ENCODE results near the gene PCLAF.

PCLAF gene, protein sequence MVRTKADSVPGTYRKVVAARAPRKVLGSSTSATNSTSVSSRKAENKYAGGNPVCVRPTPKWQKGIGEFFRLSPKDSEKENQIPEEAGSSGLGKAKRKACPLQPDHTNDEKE

DNA sequence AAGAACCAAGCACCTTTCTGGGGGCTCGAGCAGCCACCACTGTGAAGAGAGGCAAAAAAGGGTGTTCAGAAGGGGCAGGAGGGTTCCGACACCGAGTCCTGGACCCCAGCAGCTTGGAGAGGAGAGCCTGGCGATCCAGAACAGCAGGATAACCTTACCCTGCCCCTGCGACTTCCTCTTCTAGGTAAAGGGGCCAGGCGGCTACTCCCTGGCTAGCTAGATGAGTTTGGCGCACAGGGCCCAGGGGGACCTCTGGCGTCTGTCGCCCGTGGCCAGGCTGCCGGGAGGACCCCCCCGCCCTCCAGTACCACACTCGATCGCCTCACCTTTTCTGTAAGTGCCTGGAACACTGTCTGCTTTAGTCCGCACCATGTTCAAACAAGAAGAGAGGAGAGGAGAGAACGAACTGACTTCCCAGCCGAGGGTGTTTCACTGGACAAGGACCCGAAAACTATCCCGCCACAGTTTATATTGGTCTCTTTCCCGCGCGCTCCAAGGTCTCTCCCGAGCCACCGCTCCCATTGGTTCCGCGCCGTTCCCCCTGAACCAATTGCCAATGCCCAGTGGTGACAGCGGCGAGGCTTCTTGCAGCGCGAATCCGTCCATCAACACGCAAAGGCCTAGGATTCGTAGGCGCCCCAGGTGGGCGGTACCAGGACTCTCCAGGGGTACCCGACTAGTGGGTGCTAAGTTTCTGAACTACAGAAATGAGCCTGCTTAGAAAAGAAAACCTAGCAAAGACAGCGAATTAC lies at the start of gene PCLAF:
TSS of gene PCLAF (minus strand) at position 442 of the 752 bp plus-strand sequence. CDS start at position 372, 70 bp downstream.
- Histone ChIP-seq H3K9ac (ENCODE audit: insufficient read length) (peak within 1 kb of the TSS; percentile 95), H3K27ac (peak within 1 kb of the TSS; percentile 64; the same call in 1 of the 2 replicates)
- TF ChIP-seq POLR2AphosphoS5 (IDR thresholded peaks at IDR 0.05; ENCODE audit: borderline replicate concordance, low read depth, low read length) (peak; percentile 91), EZH2 (IDR thresholded peaks at IDR 0.05) (no peak), FOXP2 (optimal IDR thresholded peaks at IDR 0.05; ENCODE audit: control extremely low read depth, extremely low read length, insufficient read depth) (no peak)

DNA sequence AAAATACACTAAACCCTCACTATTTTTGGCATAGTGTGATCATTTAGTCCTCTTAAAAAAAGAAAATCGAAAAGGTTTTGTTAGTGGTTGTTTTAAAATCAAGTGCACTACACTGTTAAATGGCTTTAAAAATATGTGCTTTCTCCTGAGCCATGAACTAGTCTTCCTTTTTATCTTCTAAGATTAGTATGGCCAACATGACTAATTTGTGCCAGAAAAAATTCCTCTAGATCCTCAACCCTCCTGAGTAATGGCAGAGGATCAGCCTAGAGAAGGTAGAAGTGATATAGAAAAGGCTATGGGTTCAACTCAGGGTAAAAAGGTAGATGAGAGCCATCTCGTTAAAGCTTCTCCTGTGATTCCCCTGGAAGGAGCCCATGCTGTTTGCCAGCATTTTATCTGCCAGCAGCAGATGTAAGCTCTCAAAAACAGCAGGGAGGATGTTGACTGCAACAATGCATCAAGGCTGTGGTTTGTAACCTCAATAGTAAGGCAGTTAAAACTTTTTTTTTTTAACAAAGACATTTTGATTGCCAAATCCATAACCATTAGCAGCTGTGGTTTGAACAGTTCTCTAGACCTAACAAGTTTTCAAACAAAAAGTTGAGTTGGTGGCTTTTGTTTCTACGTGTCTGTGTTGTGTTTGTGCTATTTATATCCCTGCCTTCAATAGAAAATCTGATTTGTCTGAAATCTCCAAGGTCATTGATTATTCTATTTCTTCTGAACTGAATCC lies 48.9 kb upstream of the PCLAF start:
- H3K4me3 ChIP-seq, result peak overlapping the region; percentile 56
- no peaks in the 10 kb centered on the region; the same call in 1 of the 2 replicates for H3K36me3 ChIP-seq (ENCODE audit: insufficient read depth, low read length)
- no peak overlapping the region for H3K27ac ChIP-seq
- TF ChIP-seq FOXP2 (optimal IDR thresholded peaks at IDR 0.05; ENCODE audit: control extremely low read depth, extremely low read length, insufficient read depth) (peak; percentile 97), EZH2 (IDR thresholded peaks at IDR 0.05) (no peak), POLR2AphosphoS5 (IDR thresholded peaks at IDR 0.05; ENCODE audit: borderline replicate concordance, low read depth, low read length) (peak; percentile 84; the same call in 1 of the 2 replicates)
- no peaks in the 10 kb centered on the region for H3K9me3 ChIP-seq (ENCODE audit: low read depth, low read length)
- peak; percentile 90 for DNase-seq (ENCODE audit: low read depth, low spot score)
- no peak overlapping the region for H3K9ac ChIP-seq (ENCODE audit: insufficient read length)

More for the DNA sequence above, at the start of gene PCLAF:
- no peaks in the 10 kb centered on the region for H3K9me3 ChIP-seq (ENCODE audit: low read depth, low read length)
- H3K36me3 ChIP-seq (ENCODE audit: insufficient read depth, low read length), result peaks cover 22% of the 10 kb centered on the region
- DNase-seq (ENCODE audit: low read depth, low spot score), result peak; percentile 83
- peak within 1 kb of the TSS; percentile 100 for H3K4me3 ChIP-seq

DNA sequence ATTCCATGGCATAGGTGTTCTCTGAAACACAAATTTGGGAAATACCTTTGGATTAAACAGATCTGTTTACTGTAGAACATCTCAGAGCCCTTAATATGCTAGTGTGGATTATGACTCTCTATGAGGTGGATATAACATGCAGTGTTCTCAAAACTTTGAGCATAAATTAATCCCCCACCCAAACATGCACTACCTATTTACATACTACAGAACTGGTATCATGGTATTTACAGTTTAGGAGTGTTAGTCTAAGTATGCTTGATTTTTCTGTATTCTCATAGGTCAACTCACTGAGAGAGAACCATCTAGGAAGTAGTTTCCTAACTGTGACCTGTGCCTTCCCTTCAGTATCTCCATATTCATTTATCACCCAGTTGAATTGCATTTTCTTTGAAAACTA lies 48.2 kb upstream of the PCLAF start:
- Histone ChIP-seq H3K9me3 (ENCODE audit: low read depth, low read length) (no peaks in the 10 kb centered on the region), H3K36me3 (ENCODE audit: insufficient read depth, low read length) (peaks cover under 1% of the 10 kb centered on the region; the same call in 1 of the 2 replicates), H3K27ac (no peak overlapping the region), H3K4me3 (peak overlapping the region; percentile 56), H3K9ac (ENCODE audit: insufficient read length) (no peak overlapping the region)
- TF ChIP-seq EZH2 (IDR thresholded peaks at IDR 0.05), result no peak
- no peak for TF ChIP-seq FOXP2 (optimal IDR thresholded peaks at IDR 0.05; ENCODE audit: control extremely low read depth, extremely low read length, insufficient read depth)
- TF ChIP-seq POLR2AphosphoS5 (IDR thresholded peaks at IDR 0.05; ENCODE audit: borderline replicate concordance, low read depth, low read length), result no peak
- no peak for DNase-seq (ENCODE audit: low read depth, low spot score)

DNA sequence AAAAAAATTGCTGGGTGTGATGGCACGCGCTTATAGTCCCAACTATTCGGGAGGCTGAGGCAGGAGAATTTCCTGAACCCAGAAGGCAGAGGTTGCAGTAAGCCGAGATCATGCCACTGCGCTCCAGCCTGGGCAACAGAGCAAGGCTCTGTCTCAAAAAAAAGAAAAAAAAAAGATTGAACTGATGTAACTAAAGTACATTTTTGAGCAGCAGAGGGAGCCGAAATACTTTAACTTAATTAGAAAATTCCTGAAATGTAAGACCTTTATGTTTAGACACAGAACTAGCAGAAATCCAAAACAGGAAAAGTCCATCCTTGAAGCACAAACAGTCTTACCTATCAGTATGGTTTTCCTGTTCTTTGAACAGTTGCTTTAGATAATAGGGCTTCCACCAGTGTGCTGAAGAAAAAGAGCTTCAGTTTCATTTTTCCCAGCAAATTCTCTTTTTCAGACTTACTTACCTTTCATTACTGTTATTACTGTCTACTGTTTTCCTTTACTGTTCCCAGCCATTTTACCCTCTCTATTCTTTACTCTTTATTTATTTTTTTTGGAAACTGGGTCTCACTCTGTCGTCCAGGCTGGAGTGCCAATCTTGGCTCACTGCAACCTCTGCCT lies 45.7 kb upstream of the PCLAF start:
- Histone ChIP-seq H3K36me3 (ENCODE audit: insufficient read depth, low read length) (peaks cover 12% of the 10 kb centered on the region), H3K4me3 (no peak overlapping the region), H3K9me3 (ENCODE audit: low read depth, low read length) (no peaks in the 10 kb centered on the region), H3K9ac (ENCODE audit: insufficient read length) (no peak overlapping the region), H3K27ac (no peak overlapping the region)
- TF ChIP-seq EZH2 (IDR thresholded peaks at IDR 0.05) (no peak), FOXP2 (optimal IDR thresholded peaks at IDR 0.05; ENCODE audit: control extremely low read depth, extremely low read length, insufficient read depth) (no peak), POLR2AphosphoS5 (IDR thresholded peaks at IDR 0.05; ENCODE audit: borderline replicate concordance, low read depth, low read length) (no peak)
- peak; percentile 39 for DNase-seq (ENCODE audit: low read depth, low spot score)

DNA sequence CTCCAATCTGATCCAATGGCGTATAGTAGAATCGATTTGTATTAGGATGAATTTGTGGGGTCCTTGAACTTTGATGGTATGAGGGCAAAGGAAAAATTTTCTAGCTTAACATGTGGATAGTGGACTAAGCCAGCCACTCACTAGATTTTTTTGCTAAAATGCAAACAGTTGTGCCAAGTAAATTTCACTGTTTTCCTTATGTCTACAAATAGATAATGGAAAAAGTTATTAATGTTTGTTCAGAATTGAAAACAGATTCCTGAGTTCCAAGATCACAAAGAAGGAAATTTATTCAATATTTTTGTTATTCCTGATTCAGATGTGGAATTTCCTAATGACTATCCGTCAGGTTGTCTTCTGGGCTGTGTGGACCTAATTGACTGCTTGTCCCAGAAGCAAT lies 44.0 kb upstream of the PCLAF start:
- Histone ChIP-seq H3K9ac (ENCODE audit: insufficient read length) (no peak overlapping the region), H3K9me3 (ENCODE audit: low read depth, low read length) (no peaks in the 10 kb centered on the region), H3K4me3 (no peak overlapping the region), H3K36me3 (ENCODE audit: insufficient read depth, low read length) (peaks cover 12% of the 10 kb centered on the region), H3K27ac (no peak overlapping the region)
- DNase-seq (ENCODE audit: low read depth, low spot score), result no peak
- TF ChIP-seq FOXP2 (optimal IDR thresholded peaks at IDR 0.05; ENCODE audit: control extremely low read depth, extremely low read length, insufficient read depth) (no peak), POLR2AphosphoS5 (IDR thresholded peaks at IDR 0.05; ENCODE audit: borderline replicate concordance, low read depth, low read length) (no peak), EZH2 (IDR thresholded peaks at IDR 0.05) (no peak)

DNA sequence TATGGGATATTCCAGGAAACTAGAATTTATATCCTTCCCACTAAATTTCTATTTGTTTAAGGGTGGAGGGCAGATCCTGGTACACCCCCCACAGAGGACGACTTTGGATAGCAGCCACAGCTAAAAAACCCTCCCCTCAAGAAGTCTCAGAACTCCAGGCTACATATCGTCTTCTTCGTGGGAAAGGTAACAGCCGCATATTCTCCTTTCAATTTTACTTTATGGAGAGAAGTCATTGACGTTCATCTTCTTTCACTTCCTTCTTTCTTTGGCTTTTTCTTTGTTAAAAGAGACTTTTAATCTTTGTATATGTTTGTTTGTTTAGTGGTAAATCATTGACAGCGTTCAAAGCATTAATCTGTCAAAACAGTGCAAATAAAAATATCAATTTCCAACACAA lies 42.7 kb upstream of the PCLAF start:
- no peak overlapping the region for H3K27ac ChIP-seq
- H3K9ac ChIP-seq (ENCODE audit: insufficient read length), result no peak overlapping the region
- no peak for DNase-seq (ENCODE audit: low read depth, low spot score)
- peaks cover 12% of the 10 kb centered on the region for H3K36me3 ChIP-seq (ENCODE audit: insufficient read depth, low read length)
- H3K9me3 ChIP-seq (ENCODE audit: low read depth, low read length), result no peaks in the 10 kb centered on the region
- no peak for TF ChIP-seq FOXP2 (optimal IDR thresholded peaks at IDR 0.05; ENCODE audit: control extremely low read depth, extremely low read length, insufficient read depth)
- H3K4me3 ChIP-seq, result no peak overlapping the region

DNA sequence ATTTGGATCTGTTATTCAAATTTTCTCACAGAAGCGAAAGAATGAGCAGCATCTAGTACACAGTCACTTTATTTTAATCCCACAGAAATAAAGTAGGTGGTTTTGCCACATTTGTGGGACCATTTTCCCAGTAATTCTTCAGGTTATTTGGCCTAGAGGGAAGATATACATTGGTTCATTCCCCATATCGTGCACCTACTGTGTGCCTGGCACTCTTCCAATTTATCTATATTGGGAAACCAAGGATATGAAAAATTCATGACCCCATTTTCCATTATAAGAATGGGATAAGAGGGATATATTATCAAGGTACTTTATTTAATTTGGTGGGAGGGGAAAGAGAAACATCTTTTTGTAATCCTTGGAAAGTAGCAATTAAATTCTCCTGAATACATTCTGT lies 41.5 kb upstream of the PCLAF start:
- TF ChIP-seq POLR2AphosphoS5 (IDR thresholded peaks at IDR 0.05; ENCODE audit: borderline replicate concordance, low read depth, low read length) (no peak), EZH2 (IDR thresholded peaks at IDR 0.05) (no peak), FOXP2 (optimal IDR thresholded peaks at IDR 0.05; ENCODE audit: control extremely low read depth, extremely low read length, insufficient read depth) (no peak)
- H3K27ac ChIP-seq, result no peak overlapping the region
- no peaks in the 10 kb centered on the region for H3K9me3 ChIP-seq (ENCODE audit: low read depth, low read length)
- H3K9ac ChIP-seq (ENCODE audit: insufficient read length), result no peak overlapping the region
- peaks cover 12% of the 10 kb centered on the region for H3K36me3 ChIP-seq (ENCODE audit: insufficient read depth, low read length)
- H3K4me3 ChIP-seq, result no peak overlapping the region
- no peak for DNase-seq (ENCODE audit: low read depth, low spot score)

DNA sequence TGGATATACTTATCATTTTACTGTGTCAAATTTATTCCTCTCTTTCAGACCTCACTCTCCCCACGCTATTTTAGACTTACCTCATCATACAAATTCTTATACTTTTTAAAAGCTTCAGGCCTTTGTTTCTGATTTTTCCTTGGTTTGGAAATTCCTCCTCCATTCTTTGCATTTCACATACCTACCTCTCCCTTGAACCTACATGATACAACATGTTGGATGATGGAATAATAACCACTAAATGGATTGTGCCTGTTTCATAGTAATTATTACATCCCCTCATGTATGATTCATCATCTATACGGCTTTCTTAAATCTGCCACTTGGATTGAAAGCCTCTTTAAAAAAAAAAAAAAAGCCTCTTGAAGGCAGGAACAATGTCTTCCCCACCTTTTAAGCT lies 31.0 kb upstream of the PCLAF start:
- no peak overlapping the region for H3K27ac ChIP-seq
- peaks cover 9% of the 10 kb centered on the region; the same call in 1 of the 2 replicates for H3K36me3 ChIP-seq (ENCODE audit: insufficient read depth, low read length)
- TF ChIP-seq EZH2 (IDR thresholded peaks at IDR 0.05), result no peak

More for the DNA sequence above, 31.0 kb upstream of the PCLAF start:
- H3K9me3 ChIP-seq (ENCODE audit: low read depth, low read length), result no peaks in the 10 kb centered on the region
- H3K9ac ChIP-seq (ENCODE audit: insufficient read length), result no peak overlapping the region
- H3K4me3 ChIP-seq, result no peak overlapping the region
- no peak for DNase-seq (ENCODE audit: low read depth, low spot score)

Data from SK-N-MC (cell line).